DOHH2 (cell line): Measurements from ENCODE around the gene DMP1.

Experiments
- EZH2phosphoT487 ChIP-seq: fragments of 200-600 bp; sonication (generic); IDR thresholded peaks from 2 replicates; pipeline ENCODE4 v1.6.1; 2017; ENCODE audit warnings: borderline replicate concordance, mild to moderate bottlenecking, antibody characterized with exemption, low read length, moderate library complexity, mixed read lengths
- TF ChIP-seq, protein P1 (sequence below): fragments of 200-600 bp; sonication (generic); IDR thresholded peaks from one replicate; pipeline ENCODE4 v1.5.1; 2014; ENCODE audit warnings: antibody characterized with exemption, mild to moderate bottlenecking, low read depth, low read length; ENCODE audit not compliant: poor library complexity, severe bottlenecking

GRCh38 chr4:87631668-87632067 is 18.4 kb upstream of the DMP1 start:
- TF ChIP-seq, protein P1, sequence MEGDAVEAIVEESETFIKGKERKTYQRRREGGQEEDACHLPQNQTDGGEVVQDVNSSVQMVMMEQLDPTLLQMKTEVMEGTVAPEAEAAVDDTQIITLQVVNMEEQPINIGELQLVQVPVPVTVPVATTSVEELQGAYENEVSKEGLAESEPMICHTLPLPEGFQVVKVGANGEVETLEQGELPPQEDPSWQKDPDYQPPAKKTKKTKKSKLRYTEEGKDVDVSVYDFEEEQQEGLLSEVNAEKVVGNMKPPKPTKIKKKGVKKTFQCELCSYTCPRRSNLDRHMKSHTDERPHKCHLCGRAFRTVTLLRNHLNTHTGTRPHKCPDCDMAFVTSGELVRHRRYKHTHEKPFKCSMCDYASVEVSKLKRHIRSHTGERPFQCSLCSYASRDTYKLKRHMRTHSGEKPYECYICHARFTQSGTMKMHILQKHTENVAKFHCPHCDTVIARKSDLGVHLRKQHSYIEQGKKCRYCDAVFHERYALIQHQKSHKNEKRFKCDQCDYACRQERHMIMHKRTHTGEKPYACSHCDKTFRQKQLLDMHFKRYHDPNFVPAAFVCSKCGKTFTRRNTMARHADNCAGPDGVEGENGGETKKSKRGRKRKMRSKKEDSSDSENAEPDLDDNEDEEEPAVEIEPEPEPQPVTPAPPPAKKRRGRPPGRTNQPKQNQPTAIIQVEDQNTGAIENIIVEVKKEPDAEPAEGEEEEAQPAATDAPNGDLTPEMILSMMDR = no peak
- no peak for TF ChIP-seq EZH2phosphoT487
